Activated gamma-delta T cell treated with anti-CD3 and anti-CD28 coated beads, Interleukin-2, amount 50 U/mL, for 16 hours (primary cell): ENCODE results near the gene TAS2R19.
"Not testable (repeated sequence)": the region's sequence is repeated elsewhere in the genome, so short reads cannot be mapped to it uniquely, and the experiment has no call there.

ENCODE experiments used
- DNase-seq: peaks from one replicate; pipeline ENCODE4 v3.0.0-alpha.2; 2020; ENCODE audit warnings: low read depth

The TAS2R19 gene

GRCh38 chr12:11022520-11022919 lies at the start of gene TAS2R19:
TAS2R19 (minus strand) TSS chr12:11022620; CDS start chr12:11022571, 49 bp downstream.
- DNase-seq = no peak

- no peak for DNase-seq
These were observed 49.0 kb upstream of the TAS2R19 start for GRCh38 chr12:11071414-11071813.

- no peak for DNase-seq
These were observed 48.6 kb upstream of the TAS2R19 start for GRCh38 chr12:11070999-11071398.

- no peak for DNase-seq
These were observed 47.5 kb upstream of the TAS2R19 start for GRCh38 chr12:11069854-11070365.

GRCh38 chr12:11067514-11067913 lies 45.1 kb upstream of the TAS2R19 start:
- no peak for DNase-seq

- not testable (repeated sequence) for DNase-seq
These were observed 39.8 kb upstream of the TAS2R19 start, which contains the start of gene TAS2R46 for GRCh38 chr12:11062194-11062593. TAS2R46 (minus strand) TSS chr12:11062294; CDS start chr12:11062294, 0 bp downstream.

GRCh38 chr12:11059784-11060183 lies 37.4 kb upstream of the TAS2R19 start:
- DNase-seq = no peak

GRCh38 chr12:11059041-11059440 lies 36.6 kb upstream of the TAS2R19 start:
- no peak for DNase-seq

- no peak for DNase-seq
These were observed 32.9 kb upstream of the TAS2R19 start for GRCh38 chr12:11055306-11055705.

- DNase-seq = not testable (repeated sequence)
These were observed 27.5 kb upstream of the TAS2R19 start for GRCh38 chr12:11049806-11050531.

GRCh38 chr12:11041366-11041765 lies 18.9 kb upstream of the TAS2R19 start:
- not testable (repeated sequence) for DNase-seq

- no peak for DNase-seq
These were observed 17.7 kb upstream of the TAS2R19 start for GRCh38 chr12:11040162-11040561.

GRCh38 chr12:11039171-11039570 lies 16.8 kb upstream of the TAS2R19 start:
- no peak for DNase-seq

GRCh38 chr12:11033959-11034358 lies 11.5 kb upstream of the TAS2R19 start:
- not testable (repeated sequence) for DNase-seq

GRCh38 chr12:11031307-11031706 lies 8.9 kb upstream of the TAS2R19 start, which contains the start of gene TAS2R31:
TAS2R31 (minus strand) TSS chr12:11031407; CDS start chr12:11031335, 72 bp downstream.
- no peak for DNase-seq

GRCh38 chr12:11026118-11026517 lies 3.7 kb upstream of the TAS2R19 start:
- DNase-seq = no peak

GRCh38 chr12:11023387-11023786 lies 967 bp upstream of the TAS2R19 start:
- no peak for DNase-seq

GRCh38 chr12:11016937-11017336 lies 5.5 kb downstream of the TAS2R19 start:
- no peak for DNase-seq

- no peak for DNase-seq
These were observed 6.5 kb downstream of the TAS2R19 start for GRCh38 chr12:11015775-11016430.

- no peak for DNase-seq
These were observed 8.2 kb downstream of the TAS2R19 start for GRCh38 chr12:11014234-11014633.

GRCh38 chr12:11007608-11008007 lies 14.8 kb downstream of the TAS2R19 start:
- no peak for DNase-seq

- DNase-seq = no peak
These were observed 24.2 kb downstream of the TAS2R19 start, which contains the start of gene TAS2R20 for GRCh38 chr12:10998204-10998603. TAS2R20 (minus strand) TSS chr12:10998304; CDS start chr12:10997875, 429 bp downstream.

GRCh38 chr12:10994307-10994706 lies 28.1 kb downstream of the TAS2R19 start:
- no peak for DNase-seq
